Activated gamma-delta T cell treated with anti-CD3 and anti-CD28 coated beads, Interleukin-2, amount 50 U/mL, for 16 hours (primary cell): ENCODE measurements around the gene MAP2K6.
"Not testable (repeated sequence)": the region's sequence is repeated elsewhere in the genome, so short reads cannot be mapped to it uniquely, and the experiment has no call there.

ENCODE experiments used
- DNase-seq: peaks from one replicate; pipeline ENCODE4 v3.0.0-alpha.2; 2020; ENCODE audit warnings: low read depth

MAP2K6 gene

DNA sequence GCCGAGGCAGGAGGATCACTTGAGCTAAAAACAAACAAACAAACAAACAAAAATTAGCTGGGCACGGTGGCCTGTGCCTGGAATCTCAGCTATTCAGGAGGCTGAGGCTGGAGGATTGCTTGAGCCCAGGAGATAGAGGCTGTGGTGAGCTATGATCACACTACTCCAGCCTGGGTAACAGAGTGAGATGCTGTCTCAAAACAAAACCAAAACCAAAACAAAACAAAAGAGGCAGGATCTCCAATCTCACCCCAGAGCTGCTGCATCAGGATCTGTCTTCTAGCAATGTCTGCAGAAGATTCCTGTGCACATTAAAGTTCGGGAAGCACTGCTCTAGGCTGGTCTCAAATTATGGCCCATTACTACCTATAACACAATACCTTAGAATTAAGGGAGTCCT, 43.1 kb downstream of the MAP2K6 start:
- DNase-seq, result no peak

DNA sequence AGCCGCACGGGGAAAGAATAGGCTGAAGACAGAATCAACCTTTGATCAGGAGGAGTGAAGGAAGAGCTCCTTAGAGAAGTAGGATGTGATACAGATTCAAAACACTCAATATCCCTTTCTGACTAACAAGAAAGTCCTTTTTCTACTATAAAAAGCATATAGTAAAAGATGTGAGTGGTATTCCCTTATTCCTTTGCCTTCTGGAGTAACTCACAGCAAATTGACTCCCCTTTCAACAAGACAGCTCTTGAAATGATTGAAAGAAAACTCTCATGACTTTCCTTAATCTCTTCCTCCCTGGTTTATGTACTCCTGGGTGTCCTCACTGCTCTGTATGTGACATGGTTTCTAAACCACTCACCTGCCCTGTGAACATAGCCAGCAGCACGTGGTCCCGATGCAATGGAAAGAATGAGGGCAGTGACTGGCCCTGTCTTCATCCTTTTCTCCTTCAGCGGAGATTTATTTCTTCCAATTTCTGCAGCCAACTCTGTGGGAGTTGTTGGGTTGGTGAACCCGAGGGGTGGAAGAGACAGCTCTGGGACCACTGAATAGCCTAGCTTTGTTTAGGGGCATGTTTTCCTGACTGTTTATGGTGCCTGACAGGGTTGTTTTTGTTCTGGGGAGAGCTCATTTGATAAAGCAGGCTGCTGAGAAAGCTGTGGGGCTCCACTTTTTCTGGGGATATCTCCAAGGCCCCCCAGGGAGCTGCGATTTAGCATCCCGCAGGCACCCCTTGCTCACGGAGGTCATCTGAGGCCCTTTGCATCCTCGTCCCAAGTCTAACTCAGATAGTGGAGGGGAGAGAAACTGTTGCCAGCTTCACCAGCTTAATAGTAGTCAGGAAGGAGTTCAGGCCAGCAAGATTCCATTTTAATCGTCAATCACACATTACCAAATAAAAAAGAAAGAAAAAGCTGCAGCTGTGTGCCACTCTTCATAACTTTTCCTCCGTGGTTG, 46.7 kb downstream of the MAP2K6 start:
- DNase-seq, result no peak

DNA sequence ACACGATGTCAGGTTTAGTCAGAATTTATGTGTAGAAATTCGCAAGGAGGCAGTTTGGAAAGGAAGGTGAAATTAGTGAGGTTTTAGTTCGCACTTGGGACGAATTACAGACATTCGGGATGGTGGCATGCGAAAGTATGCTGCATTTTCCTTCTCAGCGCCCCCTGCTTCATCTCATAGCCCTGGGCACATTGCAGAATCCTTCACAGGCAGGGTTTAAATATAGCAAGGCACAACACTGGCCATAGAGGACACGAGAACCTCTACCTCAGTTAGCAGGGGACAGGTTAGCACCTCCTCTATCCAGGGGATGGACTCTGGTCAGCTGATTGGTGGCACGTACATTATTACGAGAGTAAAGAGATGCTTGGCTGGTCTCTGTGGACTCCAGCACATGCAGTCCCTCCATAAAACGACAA, 47.5 kb downstream of the MAP2K6 start:
- no peak for DNase-seq

DNA sequence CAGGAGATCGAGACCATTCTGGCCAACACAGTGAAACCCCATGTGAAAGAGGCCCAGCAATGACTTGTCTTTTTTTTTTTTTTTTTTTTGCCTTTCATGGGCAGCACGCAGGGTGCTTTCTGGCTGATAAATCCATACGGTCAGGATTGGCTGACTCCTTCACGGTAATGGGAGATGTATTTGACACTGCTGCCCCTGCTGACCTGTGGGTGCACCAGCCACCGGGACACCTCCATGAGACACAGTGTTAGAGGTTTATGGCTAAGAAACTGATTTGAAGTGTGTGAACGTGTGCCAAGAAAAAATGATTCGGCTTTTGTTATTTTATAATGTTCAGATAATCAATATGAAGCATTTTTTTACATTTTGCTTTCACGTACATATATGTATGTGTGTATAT, 48.4 kb downstream of the MAP2K6 start:
- DNase-seq, result no peak

DNA sequence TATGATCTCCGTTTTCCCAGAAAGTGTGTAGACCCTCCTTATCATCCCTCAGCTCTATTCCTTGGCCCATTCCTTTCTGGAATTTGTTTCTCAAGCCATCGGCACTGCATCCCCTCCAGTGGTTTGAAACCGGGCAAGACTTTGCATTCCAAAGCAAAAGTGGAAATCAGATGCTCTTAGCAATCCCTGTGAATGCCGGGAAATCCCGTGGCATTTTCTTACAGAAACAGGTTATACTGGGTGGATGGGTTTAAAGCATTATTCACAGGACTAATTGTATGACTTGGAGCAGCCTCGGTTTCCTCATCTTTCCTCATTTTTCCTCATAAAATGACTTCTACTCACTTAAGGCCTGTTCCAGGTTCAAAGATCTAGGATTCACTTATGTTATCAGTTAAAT, 52.0 kb downstream of the MAP2K6 start:
- no peak for DNase-seq

DNA sequence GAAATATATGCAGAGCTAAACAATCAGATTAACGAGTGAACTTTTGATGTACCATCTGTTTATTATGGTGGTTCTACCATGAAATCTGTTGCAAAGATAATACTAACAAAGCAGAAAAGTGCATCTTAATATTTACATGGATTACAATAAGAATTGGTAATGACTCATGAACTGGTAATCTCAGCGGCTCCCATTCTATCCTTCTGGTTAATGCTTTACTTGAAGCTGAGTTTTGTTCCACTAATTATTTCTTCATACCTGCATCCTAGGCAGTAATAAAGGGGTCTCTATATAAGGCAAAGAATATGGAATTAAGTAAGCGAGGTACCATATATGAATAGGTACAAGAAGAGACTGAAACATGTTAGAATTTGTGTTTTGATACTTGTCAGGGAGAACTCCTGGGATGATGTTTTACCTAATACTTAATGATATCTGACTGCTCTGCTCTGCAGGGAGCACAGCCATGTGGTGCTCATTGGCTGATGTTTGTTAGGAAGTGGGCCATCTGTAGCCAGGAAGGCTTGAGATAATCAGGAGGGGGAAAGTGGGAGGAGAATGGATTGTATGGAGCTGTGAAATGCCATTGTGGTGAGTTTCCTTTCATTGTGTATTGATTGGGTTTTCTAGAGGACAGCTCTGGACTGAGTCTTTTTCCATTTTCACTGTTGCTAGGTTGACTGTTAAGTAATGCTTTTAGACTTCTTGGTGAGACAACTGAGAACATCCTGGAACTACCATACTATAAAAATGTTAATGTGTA, 52.6 kb downstream of the MAP2K6 start:
- DNase-seq, result no peak

DNA sequence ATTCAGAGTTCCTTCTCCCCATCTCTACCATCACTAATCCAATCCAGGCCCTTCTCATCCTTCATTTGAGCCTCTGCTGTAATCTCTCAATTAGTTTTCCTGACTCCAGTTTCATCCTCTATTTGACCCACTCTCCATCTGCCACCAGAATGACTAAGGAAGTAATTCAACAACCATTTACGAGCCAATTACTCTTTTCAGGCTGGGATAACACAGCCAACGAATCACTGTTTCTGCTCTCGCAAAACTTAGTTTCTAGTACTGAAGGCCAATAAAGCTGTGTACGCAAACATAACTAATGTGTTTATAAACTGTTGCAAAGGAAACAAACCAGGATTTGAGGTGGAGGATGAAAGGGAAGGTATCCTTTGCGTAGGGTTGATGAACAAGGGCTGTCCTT, 53.7 kb downstream of the MAP2K6 start:
- no peak for DNase-seq

DNA sequence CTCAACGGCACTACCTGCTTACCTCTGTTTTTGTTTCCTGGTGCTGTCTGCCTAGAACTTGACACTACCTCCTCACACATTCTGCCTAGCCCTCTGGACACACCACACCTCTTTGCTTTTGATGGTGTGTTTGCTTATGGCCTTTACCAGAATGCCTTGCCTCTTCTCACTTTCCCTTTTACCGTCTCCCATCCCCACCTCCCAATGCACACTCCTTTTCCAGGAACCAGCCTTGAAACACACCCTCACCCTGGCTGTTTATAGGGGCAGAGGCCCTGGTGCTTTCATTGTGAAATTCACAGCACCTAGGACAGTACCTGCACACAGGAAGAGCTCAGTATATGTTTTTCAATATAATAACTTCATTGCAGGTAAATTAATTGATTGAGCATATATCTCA, 56.2 kb downstream of the MAP2K6 start:
- no peak for DNase-seq

DNA sequence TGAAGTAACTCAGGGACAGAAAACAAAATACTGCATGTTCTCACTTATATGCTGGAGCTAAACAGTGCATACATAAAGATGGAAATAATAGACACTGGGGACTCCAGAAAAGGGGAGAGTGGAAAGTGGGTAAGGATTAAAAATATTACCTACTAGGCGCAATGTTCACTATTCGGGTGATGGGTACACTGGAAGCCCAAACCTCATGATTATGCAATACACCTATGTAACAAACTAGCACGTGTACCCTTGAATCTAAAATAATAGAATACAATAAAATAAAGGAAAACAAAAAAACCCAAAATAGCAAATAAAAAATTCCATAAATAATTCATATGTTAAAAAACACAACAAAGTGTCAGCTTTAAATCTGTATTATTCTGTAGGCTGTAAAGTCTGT, 56.9 kb downstream of the MAP2K6 start:
- no peak for DNase-seq

DNA sequence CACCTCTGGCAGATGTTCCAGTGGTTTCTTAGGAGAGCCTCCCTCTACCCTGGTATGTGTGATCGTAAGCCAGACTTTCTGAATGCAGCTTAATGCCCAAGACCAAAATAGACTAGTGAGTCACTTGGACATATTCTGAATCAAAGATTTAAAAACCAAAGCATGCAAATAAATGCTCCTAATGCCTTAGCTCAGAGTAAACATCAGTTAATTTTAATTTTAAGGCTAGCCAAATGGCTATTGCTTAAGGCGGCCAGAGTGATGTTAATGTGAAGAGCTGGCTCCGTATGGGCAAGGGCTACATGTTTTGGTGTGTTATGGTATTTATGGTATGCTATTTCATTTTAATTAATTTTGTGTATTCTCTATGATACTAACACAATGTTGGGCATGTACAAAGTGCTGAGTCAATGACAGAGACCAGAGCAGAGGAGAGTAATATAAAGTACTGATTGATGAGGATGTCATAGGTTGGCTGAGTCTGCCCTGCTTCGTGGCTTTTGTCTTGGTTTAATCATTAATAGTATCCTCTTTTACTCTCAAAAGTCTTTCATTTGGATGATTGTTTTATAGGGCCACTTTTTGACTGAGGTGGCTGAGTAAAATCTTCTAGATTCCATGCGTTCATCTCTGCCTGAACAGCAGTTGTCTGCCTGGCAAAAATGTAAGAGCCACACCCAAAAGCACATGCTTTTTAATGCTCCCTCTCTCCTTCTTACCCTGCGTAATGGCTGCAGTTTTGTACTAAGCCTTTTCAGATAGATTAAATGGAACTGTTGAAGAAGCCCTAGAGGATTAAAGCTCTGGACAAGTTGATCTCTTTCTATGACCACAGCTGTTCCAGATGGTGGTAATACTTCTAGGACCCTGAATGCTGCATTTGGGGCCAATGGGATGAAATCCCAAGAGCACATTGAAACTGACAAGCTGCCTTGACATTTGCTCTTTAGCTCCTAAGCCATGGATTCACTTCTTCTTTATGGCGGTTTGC, 59.6 kb downstream of the MAP2K6 start:
- DNase-seq, result no peak

DNA sequence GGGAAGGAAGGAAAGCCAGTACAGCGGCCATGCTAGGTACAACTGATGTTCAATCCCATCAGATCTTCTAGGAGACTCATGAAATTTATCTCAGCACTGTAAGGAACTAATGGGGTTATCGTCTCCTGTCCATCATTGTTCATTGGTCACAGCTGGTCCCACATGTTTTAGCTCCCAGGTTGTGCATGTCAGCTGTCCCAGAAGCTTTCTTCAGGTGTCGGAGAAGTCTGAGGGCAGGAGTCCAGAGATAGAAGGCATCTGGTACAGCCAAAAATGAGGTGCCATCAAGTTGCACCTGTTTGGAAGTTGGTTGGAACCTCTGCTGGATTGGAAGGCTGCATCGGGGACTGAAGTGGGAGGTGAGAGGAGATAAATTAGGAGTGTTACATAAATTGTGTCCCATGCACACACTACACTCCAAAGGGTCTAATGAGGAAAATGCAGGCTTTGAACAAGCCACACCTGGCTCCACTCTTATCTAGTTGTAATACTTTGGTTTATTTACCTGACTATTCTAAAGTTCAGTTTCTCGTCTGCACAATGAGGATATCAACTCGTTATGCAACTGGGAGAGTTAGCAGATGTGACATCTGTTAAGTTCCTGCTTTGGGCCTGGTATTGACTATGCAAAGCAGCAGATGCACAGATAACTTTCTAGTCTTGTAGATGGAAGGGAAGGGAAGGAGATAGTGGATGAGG, 62.9 kb downstream of the MAP2K6 start:
- DNase-seq, result no peak

DNA sequence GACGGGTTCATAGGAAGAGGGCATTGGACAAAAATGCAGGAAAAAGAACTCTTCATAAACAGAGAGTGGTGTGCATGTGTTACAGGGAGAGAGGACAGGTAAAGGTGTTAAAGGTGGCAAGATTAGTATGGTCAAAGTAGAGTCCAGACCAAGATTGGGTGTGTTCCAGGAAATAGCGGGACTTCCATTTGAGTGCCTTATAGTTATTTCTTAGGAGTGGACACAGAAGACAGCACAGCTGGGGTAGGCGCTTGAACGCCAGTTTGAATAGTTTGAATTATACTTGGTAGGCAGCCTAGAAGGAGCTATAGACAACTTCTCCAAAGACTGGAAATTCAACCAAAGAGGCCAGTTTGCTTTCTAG, 63.4 kb downstream of the MAP2K6 start:
- DNase-seq, result no peak

DNA sequence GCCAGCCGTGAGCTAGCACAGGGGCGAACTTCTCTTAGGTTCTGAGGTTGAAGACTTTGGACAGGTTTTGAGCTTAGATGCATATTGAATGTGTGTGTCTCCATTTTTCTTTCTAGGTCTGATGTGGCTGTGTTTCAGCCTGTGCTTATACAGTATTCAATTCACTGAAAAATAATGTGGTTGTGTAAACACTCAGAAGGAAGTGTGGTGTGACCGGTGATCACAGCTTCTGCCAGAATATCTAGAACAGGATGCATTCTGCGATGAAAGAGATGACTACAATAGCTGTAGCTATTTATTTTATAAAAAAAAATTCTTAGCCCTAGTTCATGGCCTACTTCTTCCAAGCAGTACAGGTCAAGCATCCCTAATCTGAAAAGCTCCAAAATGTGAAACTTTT, 64.4 kb downstream of the MAP2K6 start:
- no peak for DNase-seq

DNA sequence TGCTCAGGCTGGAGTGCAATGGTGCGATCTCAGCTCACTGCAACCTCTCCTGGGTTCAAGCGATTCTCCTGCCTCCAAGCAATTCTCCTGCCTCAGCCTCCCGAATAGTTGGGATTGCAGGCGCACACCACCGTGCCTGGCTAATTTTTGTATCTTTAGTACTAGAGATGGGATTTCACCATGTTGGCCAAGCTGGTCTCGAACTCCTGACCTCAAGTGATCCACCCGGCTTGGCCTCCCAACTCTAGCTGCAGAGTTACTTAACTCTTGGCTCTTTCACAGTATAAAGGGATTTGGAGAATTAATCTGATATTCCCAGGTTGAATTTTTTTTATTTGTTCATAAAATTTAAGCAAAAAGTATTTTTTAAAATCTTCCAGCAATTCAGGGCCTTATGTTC, 65.3 kb downstream of the MAP2K6 start:
- not testable (repeated sequence) for DNase-seq

DNA sequence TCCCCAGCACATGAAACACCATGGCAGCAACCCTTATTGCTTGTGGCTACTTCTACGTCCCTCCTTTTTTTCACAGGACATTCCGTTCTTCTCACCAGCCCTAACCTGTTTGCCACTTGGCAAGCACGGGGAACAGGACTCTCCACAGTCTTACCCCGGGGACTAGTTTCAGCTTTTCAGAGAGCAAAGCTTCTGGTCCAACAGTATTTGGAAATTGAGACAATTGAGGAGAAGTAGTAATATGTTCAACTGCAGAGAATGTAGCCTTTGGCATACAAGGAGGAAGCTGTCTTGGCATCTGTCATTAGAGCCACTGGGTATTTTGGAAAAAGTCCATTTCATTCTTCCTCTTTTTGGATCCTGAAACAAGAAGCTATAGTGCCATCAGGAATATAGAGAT, 65.7 kb downstream of the MAP2K6 start:
- no peak for DNase-seq

DNA sequence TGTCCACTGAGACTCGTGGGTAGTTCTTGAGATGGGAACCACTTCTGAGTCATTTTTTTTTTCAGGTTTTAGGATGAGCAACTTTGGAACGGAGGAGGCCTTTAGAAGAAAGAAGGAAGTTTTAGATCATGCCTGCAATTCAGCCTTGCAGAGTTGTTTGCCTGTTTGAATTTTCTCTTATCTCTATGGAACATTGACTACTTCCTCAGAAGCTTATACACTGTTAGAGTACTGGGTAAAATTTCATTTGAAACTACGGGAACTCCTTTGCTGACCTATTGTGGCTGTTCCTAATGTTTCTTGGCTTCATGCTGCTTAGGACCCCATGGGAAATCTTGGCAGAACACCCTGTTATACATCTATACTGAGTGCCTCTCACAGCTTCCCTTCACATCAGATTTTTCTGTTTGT, 70.8 kb downstream of the MAP2K6 start:
- DNase-seq, result no peak

DNA sequence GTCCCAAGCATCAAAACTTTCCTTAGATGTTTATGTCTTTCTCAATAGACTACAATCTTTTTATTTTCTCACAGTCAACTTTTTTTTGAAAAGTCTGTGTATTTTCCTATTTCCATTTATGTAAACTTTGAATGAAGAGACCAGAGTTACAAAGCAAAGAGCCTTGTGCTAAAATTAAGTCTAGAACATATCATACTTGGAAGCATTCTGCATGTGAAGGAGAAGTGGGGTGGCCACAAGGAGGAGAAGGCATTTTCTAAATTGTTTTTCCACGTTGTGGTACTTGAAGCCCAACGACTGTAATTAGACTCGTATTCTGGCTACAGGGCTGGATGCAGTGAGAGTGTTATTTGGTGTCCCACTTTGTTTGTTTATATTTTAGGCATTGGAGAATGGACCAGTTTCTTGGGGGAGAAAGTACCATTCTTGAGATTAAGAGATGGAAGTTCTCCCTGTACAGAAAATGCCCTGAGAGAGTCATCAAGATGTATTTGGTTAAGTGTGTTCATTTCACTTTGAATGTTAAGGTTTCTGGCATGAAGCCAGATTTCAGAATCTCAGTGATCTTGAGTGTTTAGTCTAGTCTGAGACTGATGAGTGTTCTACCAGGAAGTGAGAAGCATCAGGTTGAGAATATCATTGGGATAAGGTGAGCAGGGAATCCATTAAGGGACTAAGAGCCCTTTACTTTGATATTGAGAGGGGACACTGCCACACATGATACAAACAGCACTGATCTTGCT, 71.6 kb downstream of the MAP2K6 start:
- DNase-seq, result no peak

DNA sequence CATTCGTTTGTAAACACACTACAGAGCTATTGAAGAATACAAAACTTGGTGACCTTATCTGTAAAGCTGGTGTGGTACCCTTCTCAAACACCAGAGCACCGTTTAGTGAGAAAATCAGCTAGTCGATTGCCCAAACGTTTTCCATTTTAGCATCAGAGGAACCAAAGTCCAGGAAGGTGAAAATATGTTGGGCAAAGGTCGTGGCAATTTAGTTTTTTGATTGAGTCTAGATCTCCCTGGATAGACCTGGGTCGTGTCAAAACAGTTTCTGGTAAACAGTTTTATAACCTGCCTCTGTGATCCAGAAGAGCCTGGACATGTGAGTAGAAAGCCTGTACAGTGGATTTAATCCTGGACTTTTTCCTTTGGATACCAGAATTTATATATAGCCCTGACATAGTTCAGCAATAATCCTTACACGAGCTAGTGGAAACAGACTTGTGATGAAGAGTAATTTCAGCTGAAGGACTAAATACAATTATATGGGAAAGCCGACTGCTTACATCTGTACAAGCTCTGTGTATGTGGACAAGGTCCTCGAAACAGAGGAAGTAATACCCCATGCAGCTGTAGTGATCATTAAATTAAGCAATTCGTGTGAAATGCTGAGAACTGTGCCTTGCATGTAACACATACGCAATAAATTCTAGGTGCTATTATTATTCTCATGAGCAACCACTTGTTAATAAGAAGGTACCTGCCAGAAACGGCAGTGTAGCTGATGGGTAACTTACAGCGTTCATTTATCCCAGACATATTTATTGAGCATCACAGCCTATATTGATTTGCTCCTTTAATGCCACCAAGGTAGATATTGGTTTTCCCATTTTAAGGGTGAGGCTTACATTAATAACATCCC, 72.5 kb downstream of the MAP2K6 start:
- DNase-seq, result no peak

DNA sequence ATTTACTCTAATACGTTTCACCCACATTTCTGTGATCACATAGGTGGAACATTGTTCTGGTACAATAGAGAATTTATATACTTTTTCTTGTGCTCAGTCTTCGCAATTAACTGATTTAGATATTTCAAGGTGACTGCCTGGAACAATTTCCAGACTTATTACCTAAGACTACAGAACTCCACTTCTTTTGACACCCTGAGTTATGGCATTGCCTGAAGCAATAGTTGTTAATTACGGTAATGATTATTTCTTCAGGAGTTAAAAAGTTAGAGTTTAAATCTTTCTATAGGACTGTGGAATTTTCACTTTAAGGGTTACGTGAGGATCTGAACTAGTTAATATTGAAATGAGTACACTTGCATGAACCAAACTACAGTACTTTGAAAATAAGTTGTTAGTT, 74.8 kb downstream of the MAP2K6 start:
- DNase-seq, result no peak
